ENCODE measurements around the gene SLC25A34. TPM values are rescaled to one million over a fixed set of nuclear protein-coding genes. Genes with fewer than 3 reads are reported as not detected.

SLC25A34 gene
- total RNA-seq, 2 donors from 2014 or later = 2.4 to 7.5 TPM

- no peaks in the 10 kb centered on the region for H3K9me3 ChIP-seq
- no peak for DNase-seq (ENCODE audit: low spot score)
- no peak for ATAC-seq (ENCODE audit: insufficient number of reproducible peaks, low FRiP score, low read depth)
- peak overlapping the region; percentile 32 to 38 for H3K27ac ChIP-seq
- H3K27me3 ChIP-seq (replicated peaks; ENCODE audit: insufficient read depth) = no peaks in the 10 kb centered on the region
- peaks cover 89% of the 10 kb centered on the region for H3K36me3 ChIP-seq
- no peak overlapping the region for H3K4me3 ChIP-seq
- TF ChIP-seq, protein P1, sequence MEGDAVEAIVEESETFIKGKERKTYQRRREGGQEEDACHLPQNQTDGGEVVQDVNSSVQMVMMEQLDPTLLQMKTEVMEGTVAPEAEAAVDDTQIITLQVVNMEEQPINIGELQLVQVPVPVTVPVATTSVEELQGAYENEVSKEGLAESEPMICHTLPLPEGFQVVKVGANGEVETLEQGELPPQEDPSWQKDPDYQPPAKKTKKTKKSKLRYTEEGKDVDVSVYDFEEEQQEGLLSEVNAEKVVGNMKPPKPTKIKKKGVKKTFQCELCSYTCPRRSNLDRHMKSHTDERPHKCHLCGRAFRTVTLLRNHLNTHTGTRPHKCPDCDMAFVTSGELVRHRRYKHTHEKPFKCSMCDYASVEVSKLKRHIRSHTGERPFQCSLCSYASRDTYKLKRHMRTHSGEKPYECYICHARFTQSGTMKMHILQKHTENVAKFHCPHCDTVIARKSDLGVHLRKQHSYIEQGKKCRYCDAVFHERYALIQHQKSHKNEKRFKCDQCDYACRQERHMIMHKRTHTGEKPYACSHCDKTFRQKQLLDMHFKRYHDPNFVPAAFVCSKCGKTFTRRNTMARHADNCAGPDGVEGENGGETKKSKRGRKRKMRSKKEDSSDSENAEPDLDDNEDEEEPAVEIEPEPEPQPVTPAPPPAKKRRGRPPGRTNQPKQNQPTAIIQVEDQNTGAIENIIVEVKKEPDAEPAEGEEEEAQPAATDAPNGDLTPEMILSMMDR (IDR thresholded peaks at IDR 0.05) = no peak
- peaks cover 0 to 49% of the 10 kb centered on the region in 2 donors for H3K4me1 ChIP-seq (ENCODE audit: control insufficient read depth in 1 of 2, low read depth in 2 of 2)
These were observed 34.4 kb downstream of the SLC25A34 start for GRCh38 chr1:15770313-15770962.

DNA sequence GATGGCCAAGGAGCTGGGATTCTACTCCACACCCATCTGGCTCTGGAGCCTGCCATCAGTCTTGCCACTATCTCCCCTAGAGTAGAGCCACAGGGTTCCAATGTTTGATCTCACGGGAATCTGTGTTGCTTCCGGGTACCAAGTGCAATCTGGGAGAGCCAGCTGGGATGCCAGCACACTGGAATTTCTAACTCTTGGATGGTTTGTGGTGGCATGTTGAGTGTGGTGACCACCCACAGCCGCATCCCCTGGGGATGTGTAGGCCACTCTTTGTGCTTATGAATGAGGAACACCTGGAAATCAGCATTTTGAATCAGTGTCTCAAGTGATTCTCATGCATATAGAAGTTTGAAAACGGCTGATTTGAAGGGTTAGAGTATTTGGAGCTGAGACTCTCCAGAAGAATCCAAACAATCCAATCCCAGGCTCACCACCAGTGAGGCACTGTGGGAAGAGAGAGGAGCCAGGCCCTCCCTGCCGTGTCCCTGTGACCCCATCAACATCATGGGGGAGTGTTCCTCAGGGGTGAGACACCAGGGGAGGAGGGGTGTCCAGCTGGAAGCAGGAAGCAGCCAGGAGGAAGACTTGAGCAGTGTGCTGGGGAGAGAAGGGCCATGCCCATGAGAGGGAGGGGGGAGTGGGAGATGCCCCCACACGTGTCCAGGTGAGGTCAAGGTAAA, 35.9 kb downstream of the SLC25A34 start:
- Histone ChIP-seq H3K27me3 (replicated peaks; ENCODE audit: insufficient read depth) (no peaks in the 10 kb centered on the region), H3K4me3 (no peak overlapping the region), H3K36me3 (peaks cover 88% of the 10 kb centered on the region), H3K27ac (peak overlapping the region; percentile 34 to 54), H3K4me1 (ENCODE audit: control insufficient read depth in 1 of 2, low read depth in 2 of 2) (peaks cover 0 to 33% of the 10 kb centered on the region in 2 donors), H3K9me3 (no peaks in the 10 kb centered on the region)
- TF ChIP-seq, protein P1 (IDR thresholded peaks at IDR 0.05) = no peak
- ATAC-seq (ENCODE audit: insufficient number of reproducible peaks, low FRiP score, low read depth) (no peak), DNase-seq (ENCODE audit: low spot score) (no peak)

DNA sequence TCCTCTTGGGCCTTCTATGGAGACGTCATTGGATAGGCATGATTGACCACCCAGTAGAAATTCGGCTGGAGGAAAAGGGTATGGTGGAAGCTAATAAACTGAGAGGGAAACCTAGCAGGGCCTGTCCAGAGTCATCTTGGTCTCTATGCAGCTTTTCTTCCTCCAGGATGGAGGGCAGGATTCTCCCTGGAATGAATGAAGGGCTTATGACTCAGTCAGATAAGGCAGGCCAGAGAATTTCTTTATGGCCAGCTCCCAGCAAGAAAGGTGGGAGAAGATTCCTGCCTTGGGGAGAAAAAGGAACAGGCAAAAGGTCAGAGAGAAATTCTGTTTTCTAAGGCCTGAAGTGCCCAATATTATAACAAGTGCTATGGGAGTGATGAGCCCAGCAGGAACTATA, 39.6 kb downstream of the SLC25A34 start:
- DNase-seq (ENCODE audit: low spot score) (no peak), ATAC-seq (ENCODE audit: insufficient number of reproducible peaks, low FRiP score, low read depth) (no peak)
- Histone ChIP-seq H3K27me3 (replicated peaks; ENCODE audit: insufficient read depth) (no peaks in the 10 kb centered on the region), H3K9me3 (no peaks in the 10 kb centered on the region), H3K4me3 (no peak overlapping the region), H3K36me3 (peaks cover 89% of the 10 kb centered on the region), H3K4me1 (ENCODE audit: control insufficient read depth in 1 of 2, low read depth in 2 of 2) (peaks cover 0 to 10% of the 10 kb centered on the region in 2 donors), H3K27ac (peak overlapping the region; percentile 26 to 32)
- TF ChIP-seq, protein P1 (IDR thresholded peaks at IDR 0.05) = no peak

DNA sequence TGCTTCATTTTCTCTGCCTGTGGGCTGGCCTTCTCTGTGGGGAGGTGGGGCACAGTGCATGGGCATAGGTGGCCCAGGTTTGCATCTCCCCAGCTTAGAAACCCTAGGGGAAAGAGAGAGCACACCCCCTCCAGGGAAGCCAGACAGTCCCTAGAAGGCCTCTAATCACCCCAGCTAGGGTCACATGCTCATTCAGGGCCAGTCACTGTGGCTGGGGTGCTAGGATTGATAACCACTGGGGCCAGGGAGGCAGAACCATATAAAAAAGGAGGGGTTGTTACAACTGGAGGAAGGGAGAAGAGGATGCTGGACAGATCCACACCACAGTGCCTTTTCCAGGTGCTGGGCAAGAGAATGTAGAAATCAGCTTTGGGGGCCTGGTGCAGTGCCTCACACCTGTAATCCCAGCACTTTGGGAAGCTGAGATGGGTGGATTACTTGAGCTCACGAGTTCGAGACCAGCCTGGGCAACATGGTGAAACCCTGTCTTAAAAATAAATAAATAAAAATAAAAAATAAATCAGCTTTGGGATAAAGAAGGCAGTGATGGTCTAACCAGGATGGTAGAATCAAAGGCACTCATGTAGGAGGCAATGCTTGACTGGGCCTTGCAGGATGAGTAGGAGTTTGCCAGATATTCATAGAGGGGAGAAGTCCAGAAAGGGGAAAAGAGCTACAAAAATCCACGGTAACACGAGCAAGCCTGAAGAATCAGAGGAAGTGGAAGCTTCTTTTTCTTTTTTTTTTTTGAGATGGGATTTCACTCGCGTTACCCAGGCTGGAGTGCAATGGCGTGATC, 42.0 kb downstream of the SLC25A34 start:
- DNase-seq (ENCODE audit: low spot score) = no peak
- ATAC-seq (ENCODE audit: insufficient number of reproducible peaks, low FRiP score, low read depth) = no peak
- Histone ChIP-seq H3K27me3 (replicated peaks; ENCODE audit: insufficient read depth) (no peaks in the 10 kb centered on the region), H3K9me3 (no peaks in the 10 kb centered on the region), H3K4me3 (no peak overlapping the region), H3K27ac (peak overlapping the region in 1 of 2 donors; percentile 12), H3K4me1 (ENCODE audit: control insufficient read depth in 1 of 2, low read depth in 2 of 2) (peaks cover 0 to 5% of the 10 kb centered on the region in 2 donors), H3K36me3 (peaks cover 87% of the 10 kb centered on the region)
- TF ChIP-seq, protein P1 (IDR thresholded peaks at IDR 0.05) = no peak

GRCh38 chr1:15785683-15786082, 49.6 kb downstream of the SLC25A34 start:
- ATAC-seq (ENCODE audit: insufficient number of reproducible peaks, low FRiP score, low read depth) (no peak), DNase-seq (ENCODE audit: low spot score) (no peak)
- Histone ChIP-seq H3K4me1 (ENCODE audit: control insufficient read depth in 1 of 2, low read depth in 2 of 2) (peaks cover 22 to 44% of the 10 kb centered on the region in 2 donors), H3K27ac (peak overlapping the region; percentile 67 to 78), H3K9me3 (no peaks in the 10 kb centered on the region), H3K4me3 (no peak overlapping the region), H3K27me3 (replicated peaks; ENCODE audit: insufficient read depth) (no peaks in the 10 kb centered on the region), H3K36me3 (peaks cover 46% of the 10 kb centered on the region)
- TF ChIP-seq, protein P1 (IDR thresholded peaks at IDR 0.05) = no peak
